ENCODE results near the gene CDH2.

CDH2 gene

GRCh38 chr18:27967913-27968824 lies 208.8 kb downstream of the CDH2 start:
- H3K4me2 ChIP-seq (ENCODE audit: low read depth, low read length, poor library complexity, severe bottlenecking), result no peak overlapping the region
- H3K9me3 ChIP-seq (ENCODE audit: insufficient read depth, low read length), result no peaks in the 10 kb centered on the region
- no peak overlapping the region for H2AFZ ChIP-seq (ENCODE audit: low read depth, low read length, severe bottlenecking)
- no peak overlapping the region for H3K4me3 ChIP-seq (ENCODE audit: insufficient read depth, low read length, poor library complexity, severe bottlenecking)
- H3K27ac ChIP-seq (ENCODE audit: low read depth, low read length), result no peak overlapping the region
- no peaks in the 10 kb centered on the region for H3K9me2 ChIP-seq (replicated peaks; ENCODE audit: insufficient read depth, low read length)
- H3K36me3 ChIP-seq (ENCODE audit: low read length), result no peaks in the 10 kb centered on the region
- TF ChIP-seq CTCF (IDR thresholded peaks at IDR 0.05; ENCODE audit: insufficient read depth, low read length, poor library complexity, severe bottlenecking) (no peak), EZH2phosphoT487 (conservative IDR thresholded peaks at IDR 0.05; ENCODE audit: low read length) (no peak)
- no peaks in the 10 kb centered on the region for H3K27me3 ChIP-seq (ENCODE audit: low read length)
- no peak overlapping the region for H3K9ac ChIP-seq (ENCODE audit: low read length)
- H4K20me1 ChIP-seq (ENCODE audit: low read depth, low read length), result no peaks in the 10 kb centered on the region
- no peaks in the 10 kb centered on the region for H3F3A ChIP-seq (ENCODE audit: insufficient read depth)
- H3K79me2 ChIP-seq (ENCODE audit: insufficient read depth, low read length), result no peaks in the 10 kb centered on the region

- H3K4me2 ChIP-seq (ENCODE audit: low read depth, low read length, poor library complexity, severe bottlenecking), result no peak overlapping the region
- no peaks in the 10 kb centered on the region for H4K20me1 ChIP-seq (ENCODE audit: low read depth, low read length)
- H2AFZ ChIP-seq (ENCODE audit: low read depth, low read length, severe bottlenecking), result no peak overlapping the region
- H3K4me3 ChIP-seq (ENCODE audit: insufficient read depth, low read length, poor library complexity, severe bottlenecking), result no peak overlapping the region
- H3K79me2 ChIP-seq (ENCODE audit: insufficient read depth, low read length), result no peaks in the 10 kb centered on the region
- no peaks in the 10 kb centered on the region for H3K36me3 ChIP-seq (ENCODE audit: low read length)
- no peaks in the 10 kb centered on the region for H3K9me3 ChIP-seq (ENCODE audit: insufficient read depth, low read length)
- no peaks in the 10 kb centered on the region for H3K27me3 ChIP-seq (ENCODE audit: low read length)
- no peaks in the 10 kb centered on the region for H3K9me2 ChIP-seq (replicated peaks; ENCODE audit: insufficient read depth, low read length)
- no peaks in the 10 kb centered on the region for H3F3A ChIP-seq (ENCODE audit: insufficient read depth)
- TF ChIP-seq EZH2phosphoT487 (conservative IDR thresholded peaks at IDR 0.05; ENCODE audit: low read length) (no peak), CTCF (IDR thresholded peaks at IDR 0.05; ENCODE audit: insufficient read depth, low read length, poor library complexity, severe bottlenecking) (no peak)
- no peak overlapping the region for H3K27ac ChIP-seq (ENCODE audit: low read depth, low read length)
- H3K9ac ChIP-seq (ENCODE audit: low read length), result no peak overlapping the region
Measured at GRCh38 chr18:27966881-27967280, 210.0 kb downstream of the CDH2 start.

GRCh38 chr18:27964811-27965210 lies 212.1 kb downstream of the CDH2 start:
- no peaks in the 10 kb centered on the region for H3K79me2 ChIP-seq (ENCODE audit: insufficient read depth, low read length)
- H3F3A ChIP-seq (ENCODE audit: insufficient read depth), result no peaks in the 10 kb centered on the region
- H3K9me2 ChIP-seq (replicated peaks; ENCODE audit: insufficient read depth, low read length), result no peaks in the 10 kb centered on the region
- TF ChIP-seq CTCF (IDR thresholded peaks at IDR 0.05; ENCODE audit: insufficient read depth, low read length, poor library complexity, severe bottlenecking) (no peak), EZH2phosphoT487 (conservative IDR thresholded peaks at IDR 0.05; ENCODE audit: low read length) (no peak)
- H3K9ac ChIP-seq (ENCODE audit: low read length), result no peak overlapping the region
- no peaks in the 10 kb centered on the region for H3K9me3 ChIP-seq (ENCODE audit: insufficient read depth, low read length)
- no peaks in the 10 kb centered on the region for H4K20me1 ChIP-seq (ENCODE audit: low read depth, low read length)
- H3K4me3 ChIP-seq (ENCODE audit: insufficient read depth, low read length, poor library complexity, severe bottlenecking), result no peak overlapping the region
- no peak overlapping the region for H3K4me2 ChIP-seq (ENCODE audit: low read depth, low read length, poor library complexity, severe bottlenecking)
- no peak overlapping the region for H3K27ac ChIP-seq (ENCODE audit: low read depth, low read length)
- H3K36me3 ChIP-seq (ENCODE audit: low read length), result no peaks in the 10 kb centered on the region
- no peak overlapping the region for H2AFZ ChIP-seq (ENCODE audit: low read depth, low read length, severe bottlenecking)
- no peaks in the 10 kb centered on the region for H3K27me3 ChIP-seq (ENCODE audit: low read length)
